ENCODE data around the gene DHDH.
"Not testable (repeated sequence)": the region's sequence is repeated elsewhere in the genome, so short reads cannot be mapped to it uniquely, and the experiment has no call there.

Gene DHDH

GRCh38 chr19:48915757-48916156 is 17.7 kb upstream of the DHDH start:
- TF ChIP-seq, protein P1, sequence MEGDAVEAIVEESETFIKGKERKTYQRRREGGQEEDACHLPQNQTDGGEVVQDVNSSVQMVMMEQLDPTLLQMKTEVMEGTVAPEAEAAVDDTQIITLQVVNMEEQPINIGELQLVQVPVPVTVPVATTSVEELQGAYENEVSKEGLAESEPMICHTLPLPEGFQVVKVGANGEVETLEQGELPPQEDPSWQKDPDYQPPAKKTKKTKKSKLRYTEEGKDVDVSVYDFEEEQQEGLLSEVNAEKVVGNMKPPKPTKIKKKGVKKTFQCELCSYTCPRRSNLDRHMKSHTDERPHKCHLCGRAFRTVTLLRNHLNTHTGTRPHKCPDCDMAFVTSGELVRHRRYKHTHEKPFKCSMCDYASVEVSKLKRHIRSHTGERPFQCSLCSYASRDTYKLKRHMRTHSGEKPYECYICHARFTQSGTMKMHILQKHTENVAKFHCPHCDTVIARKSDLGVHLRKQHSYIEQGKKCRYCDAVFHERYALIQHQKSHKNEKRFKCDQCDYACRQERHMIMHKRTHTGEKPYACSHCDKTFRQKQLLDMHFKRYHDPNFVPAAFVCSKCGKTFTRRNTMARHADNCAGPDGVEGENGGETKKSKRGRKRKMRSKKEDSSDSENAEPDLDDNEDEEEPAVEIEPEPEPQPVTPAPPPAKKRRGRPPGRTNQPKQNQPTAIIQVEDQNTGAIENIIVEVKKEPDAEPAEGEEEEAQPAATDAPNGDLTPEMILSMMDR (IDR thresholded peaks at IDR 0.05; ENCODE audit: control extremely low read depth, extremely low read depth, low read depth, missing control alignments): no peak
- POLR2A ChIA-PET: interaction anchor here (0.7 kb wide), 1 partner anchor 68 kb away, joined by 3 read pairs; no protein-coding TSS in a partner anchor
- CTCF ChIA-PET: no interaction called here
- no peak for DNase-seq (ENCODE audit: extremely low spot score)

- POLR2A ChIA-PET: interaction anchor here (0.6 kb wide), 1 partner anchor 277 kb away, joined by 3 read pairs; no protein-coding TSS in a partner anchor
- no peak for DNase-seq (ENCODE audit: extremely low spot score)
- TF ChIP-seq, protein P1 (IDR thresholded peaks at IDR 0.05; ENCODE audit: control extremely low read depth, extremely low read depth, low read depth, missing control alignments): no peak
- CTCF ChIA-PET: interaction anchor here (0.9 kb wide), 1 partner anchor 80 kb away, joined by 3 read pairs; no protein-coding TSS in a partner anchor
Measured at GRCh38 chr19:48918071-48918470, 15.4 kb upstream of the DHDH start.

DNA sequence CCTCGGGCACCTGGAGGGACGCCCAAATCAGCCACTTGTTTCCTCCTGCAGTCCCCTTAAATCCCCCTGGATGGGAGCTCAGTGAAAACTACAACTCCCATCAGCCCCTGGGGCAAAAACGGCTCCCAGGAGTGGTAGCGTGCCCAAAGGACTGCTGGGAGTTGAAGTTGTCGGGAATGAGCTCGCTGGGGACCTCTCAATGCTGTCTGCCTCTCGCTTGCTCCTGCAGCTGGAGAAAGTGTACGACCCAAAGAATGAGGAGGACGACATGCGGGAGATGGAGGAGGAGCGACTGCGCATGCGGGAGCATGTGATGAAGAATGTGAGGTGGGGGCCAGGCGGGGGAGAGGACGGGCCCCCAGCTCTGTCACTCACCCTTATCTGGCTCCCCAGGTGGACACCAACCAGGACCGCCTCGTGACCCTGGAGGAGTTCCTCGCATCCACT is 14.7 kb upstream of the DHDH start:
- POLR2A ChIA-PET: interaction anchor here (0.7 kb wide), 1 partner anchor 81 kb away, joined by 4 read pairs; no protein-coding TSS in a partner anchor
- CTCF ChIA-PET: interaction anchor here (0.7 to 2.1 kb wide), 5 partner anchors 13 to 79 kb away, joined by 3 to 4 read pairs (median 3); no protein-coding TSS in a partner anchor
- TF ChIP-seq, protein P1 (IDR thresholded peaks at IDR 0.05; ENCODE audit: control extremely low read depth, extremely low read depth, low read depth, missing control alignments): no peak
- no peak for DNase-seq (ENCODE audit: extremely low spot score)

- ChIA-PET POLR2A (interaction anchor here (0.7 kb wide), 1 partner anchor 81 kb away, joined by 4 read pairs; no protein-coding TSS in a partner anchor), CTCF (interaction anchor here (0.7 to 2.1 kb wide), 6 partner anchors 13 to 131 kb away, joined by 3 to 4 read pairs (median 3); no protein-coding TSS in a partner anchor)
- DNase-seq (ENCODE audit: extremely low spot score): not testable (repeated sequence)
Measured at GRCh38 chr19:48919271-48919670, 14.2 kb upstream of the DHDH start.

- TF ChIP-seq, protein P1 (IDR thresholded peaks at IDR 0.05; ENCODE audit: control extremely low read depth, extremely low read depth, low read depth, missing control alignments): no peak
- ChIA-PET CTCF (no interaction called here), POLR2A (no interaction called here)
- no peak for DNase-seq (ENCODE audit: extremely low spot score)
Measured at GRCh38 chr19:48920949-48921348, 12.6 kb upstream of the DHDH start.

DNA sequence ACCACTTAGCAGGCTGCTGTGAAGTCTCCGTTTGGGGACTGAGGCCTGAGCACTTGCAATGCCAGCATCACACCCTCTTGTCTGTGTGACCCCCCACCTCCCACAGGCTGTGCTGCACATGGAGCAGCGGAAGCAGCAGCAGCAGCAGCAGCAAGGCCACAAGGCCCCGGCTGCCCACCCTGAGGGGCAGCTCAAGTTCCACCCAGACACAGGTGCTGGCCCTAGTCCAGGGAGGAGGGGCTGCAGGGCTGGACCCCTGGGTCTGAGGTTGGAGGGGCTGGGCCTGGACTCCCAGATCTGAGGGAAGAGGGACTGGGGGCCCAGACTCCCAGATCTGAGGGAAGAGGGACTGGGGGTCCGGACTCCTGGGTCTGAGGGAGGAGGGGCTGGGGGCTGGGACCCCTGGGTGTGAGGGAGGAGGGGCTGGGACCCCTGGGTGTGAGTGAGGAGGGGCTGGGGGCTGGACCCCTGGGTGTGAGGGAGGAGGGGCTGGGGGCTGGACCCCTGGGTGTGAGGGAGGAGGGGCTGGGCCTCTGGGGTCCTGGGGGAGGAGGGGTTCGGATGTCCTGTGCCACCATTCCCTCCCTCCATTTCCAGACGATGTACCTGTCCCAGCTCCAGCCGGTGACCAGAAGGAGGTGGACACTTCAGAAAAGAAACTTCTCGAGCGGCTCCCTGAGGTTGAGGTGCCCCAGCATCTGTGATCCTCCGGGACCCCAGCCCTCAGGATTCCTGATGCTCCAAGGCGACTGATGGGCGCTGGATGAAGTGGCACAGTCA is 11.6 kb upstream of the DHDH start:
- TF ChIP-seq, protein P1 (IDR thresholded peaks at IDR 0.05; ENCODE audit: control extremely low read depth, extremely low read depth, low read depth, missing control alignments): no peak
- POLR2A ChIA-PET: no interaction called here
- CTCF ChIA-PET: interaction anchor here (1.4 kb wide), 1 partner anchor 11 kb away, joined by 3 read pairs; no protein-coding TSS in a partner anchor
- DNase-seq (ENCODE audit: extremely low spot score): no peak
